PC-3 (cell line): ENCODE results near the gene UNC93A.
"Not testable (repeated sequence)": the region's sequence is repeated elsewhere in the genome, so short reads cannot be mapped to it uniquely, and the experiment has no call there.

Experiments used
- EZH2 ChIP-seq: fragments of 300-600 bp; sonication (generic); IDR thresholded peaks from one replicate; pipeline ENCODE4 v1.6.1; 2017; ENCODE audit warnings: antibody characterized with exemption, mild to moderate bottlenecking, low read length; ENCODE audit not compliant: unreplicated experiment
- TF ChIP-seq, protein P1 (sequence below): fragments of 300-600 bp; sonication (generic); conservative IDR thresholded peaks from 2 replicates; pipeline ENCODE4 v1.5.1; 2017; ENCODE audit warnings: antibody characterized with exemption, low read depth, mild to moderate bottlenecking, low read length

DNA sequence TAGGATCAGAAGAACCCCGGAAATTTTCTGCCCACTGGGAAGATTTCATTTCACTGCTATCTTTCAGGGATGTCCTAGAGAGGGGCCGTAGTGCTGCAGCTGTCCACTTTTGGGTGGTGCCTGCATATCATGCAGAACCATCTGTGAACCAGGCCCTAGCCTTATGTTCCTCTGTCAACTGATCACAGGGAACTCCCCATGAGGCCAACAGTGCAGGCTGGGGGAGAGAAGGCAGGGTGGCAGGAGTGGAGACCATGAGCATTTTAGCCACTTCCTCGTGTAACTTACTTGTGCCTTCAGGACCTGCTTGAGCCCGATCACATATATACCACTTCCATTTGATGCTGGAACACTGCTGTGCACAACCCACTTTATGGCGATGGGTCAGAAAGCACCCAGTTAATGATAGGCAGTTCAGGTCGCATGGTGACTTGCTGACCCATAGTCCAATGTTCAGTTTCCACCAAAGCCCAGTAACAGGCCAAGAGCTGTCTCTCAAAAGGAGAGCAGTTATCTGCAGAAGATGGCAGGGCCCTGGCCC lies 48.5 kb upstream of the UNC93A start:
- TF ChIP-seq, protein P1, sequence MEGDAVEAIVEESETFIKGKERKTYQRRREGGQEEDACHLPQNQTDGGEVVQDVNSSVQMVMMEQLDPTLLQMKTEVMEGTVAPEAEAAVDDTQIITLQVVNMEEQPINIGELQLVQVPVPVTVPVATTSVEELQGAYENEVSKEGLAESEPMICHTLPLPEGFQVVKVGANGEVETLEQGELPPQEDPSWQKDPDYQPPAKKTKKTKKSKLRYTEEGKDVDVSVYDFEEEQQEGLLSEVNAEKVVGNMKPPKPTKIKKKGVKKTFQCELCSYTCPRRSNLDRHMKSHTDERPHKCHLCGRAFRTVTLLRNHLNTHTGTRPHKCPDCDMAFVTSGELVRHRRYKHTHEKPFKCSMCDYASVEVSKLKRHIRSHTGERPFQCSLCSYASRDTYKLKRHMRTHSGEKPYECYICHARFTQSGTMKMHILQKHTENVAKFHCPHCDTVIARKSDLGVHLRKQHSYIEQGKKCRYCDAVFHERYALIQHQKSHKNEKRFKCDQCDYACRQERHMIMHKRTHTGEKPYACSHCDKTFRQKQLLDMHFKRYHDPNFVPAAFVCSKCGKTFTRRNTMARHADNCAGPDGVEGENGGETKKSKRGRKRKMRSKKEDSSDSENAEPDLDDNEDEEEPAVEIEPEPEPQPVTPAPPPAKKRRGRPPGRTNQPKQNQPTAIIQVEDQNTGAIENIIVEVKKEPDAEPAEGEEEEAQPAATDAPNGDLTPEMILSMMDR, result not testable (repeated sequence)
- not testable (repeated sequence) for TF ChIP-seq EZH2
